NCI-H82 treated with DMSO at 0.1 percent for 48 hours (cell line): ENCODE results near the gene MYO15A.

Experiments
- DNase-seq: peaks from one replicate; lab custom pipeline; 2025; ENCODE audit not compliant: unreplicated experiment; lab: John Stamatoyannopoulos, UW

MYO15A gene

GRCh38 chr17:18157354-18157985 lies 48.9 kb downstream of the MYO15A start:
- no peak for DNase-seq

- DNase-seq, result peak; percentile 29
Measured at GRCh38 chr17:18158022-18158600, 49.6 kb downstream of the MYO15A start.

- DNase-seq, result no peak
Measured at GRCh38 chr17:18159551-18160120, 51.1 kb downstream of the MYO15A start.

GRCh38 chr17:18160128-18160856 lies 51.7 kb downstream of the MYO15A start:
- DNase-seq, result no peak

GRCh38 chr17:18161207-18162145 lies 52.9 kb downstream of the MYO15A start:
- DNase-seq, result no peak

GRCh38 chr17:18163547-18163946 lies 55.0 kb downstream of the MYO15A start:
- DNase-seq, result no peak

- no peak for DNase-seq
Measured at GRCh38 chr17:18166894-18167293, 58.3 kb downstream of the MYO15A start.

- DNase-seq, result no peak
Measured at GRCh38 chr17:18167421-18167820, 58.9 kb downstream of the MYO15A start.

- no peak for DNase-seq
Measured at GRCh38 chr17:18172531-18173278, 64.1 kb downstream of the MYO15A start.

- no peak for DNase-seq
Measured at GRCh38 chr17:18173740-18174139, 65.2 kb downstream of the MYO15A start.

- DNase-seq, result no peak
Measured at GRCh38 chr17:18176176-18176575, 67.6 kb downstream of the MYO15A start.

GRCh38 chr17:18177133-18177532 lies 68.6 kb downstream of the MYO15A start:
- no peak for DNase-seq

GRCh38 chr17:18177722-18178121 lies 69.2 kb downstream of the MYO15A start:
- DNase-seq, result no peak

- DNase-seq, result no peak
Measured at GRCh38 chr17:18179196-18179595, 70.6 kb downstream of the MYO15A start.

- no peak for DNase-seq
Measured at GRCh38 chr17:18179804-18180203, 71.2 kb downstream of the MYO15A start.

- DNase-seq, result no peak
Measured at GRCh38 chr17:18181358-18181757, 72.8 kb downstream of the MYO15A start.

GRCh38 chr17:18182110-18182977 lies 73.8 kb downstream of the MYO15A start:
- no peak for DNase-seq

- no peak for DNase-seq
Measured at GRCh38 chr17:18182978-18183333, 74.4 kb downstream of the MYO15A start.
